Gastroesophageal sphincter (tissue), 4 donors: ENCODE data around the gene KLF2. TPM values are rescaled to one million over a fixed set of nuclear protein-coding genes. Genes with fewer than 3 reads are reported as not detected.

Source experiments
- ATAC-seq: fragments of 150-250 bp; one replicate; pipeline ENCODE4 v1.9.1; 2016; ENCODE audit warnings: mild to moderate bottlenecking, moderate library complexity
- H3K27ac ChIP-seq, 4 donors: fragments of 200-600 bp; sonication (generic) in 3 of 4; 1 replicate in 3 of 4; 2 replicates in 1 of 4; pipeline ENCODE4 v1.5.1; 2016 to 2019
- H3K27me3 ChIP-seq: fragments of 200-600 bp; sonication (generic); one replicate; pipeline ENCODE4 v1.5.1; 2019
- H3K36me3 ChIP-seq, 2 donors: fragments of 200-600 bp; sonication (generic); one replicate each; pipeline ENCODE4 v1.5.1; 2019; ENCODE audit warnings: control low read depth in 1 of 2
- H3K4me1 ChIP-seq, 3 donors: fragments of 200-600 bp; sonication (generic); 1 replicate in 2 of 3; 2 replicates in 1 of 3; pipeline ENCODE4 v1.5.1; 2016 to 2019; ENCODE audit warnings: control low read depth in 2 of 3
- H3K4me3 ChIP-seq, 2 donors: fragments of 200-600 bp; sonication (generic); one replicate each; pipeline ENCODE4 v1.5.1; 2019; ENCODE audit warnings: mild to moderate bottlenecking in 1 of 2, moderate library complexity in 1 of 2
- H3K9me3 ChIP-seq, 3 donors: fragments of 200-600 bp; sonication (generic); one replicate each; pipeline ENCODE4 v1.5.1; 2017 to 2019; ENCODE audit warnings: control low read depth in 2 of 3
- EP300 ChIP-seq: sonication (generic); formaldehyde crosslinking; IDR thresholded peaks from one replicate; pipeline ENCODE4 v1.6.1; 2017; ENCODE audit warnings: antibody characterized with exemption, mild to moderate bottlenecking
- POLR2A ChIP-seq, 2 donors: fragments of 450-650 bp; IDR thresholded peaks; one replicate each; pipeline ENCODE4 v1.6.1; 2017; ENCODE audit warnings: antibody characterized with exemption in 2 of 2, mild to moderate bottlenecking in 2 of 2, moderate library complexity in 1 of 2
- POLR2AphosphoS5 ChIP-seq: sonication (generic); formaldehyde crosslinking; IDR thresholded peaks from one replicate; pipeline ENCODE4 v1.6.1; 2017; ENCODE audit warnings: antibody characterized with exemption
- WGBS, 2 donors: methylation state at CpG; one replicate each; pipeline ENCODE4 v1.1.5; 2018; ENCODE audit warnings: low coverage in 1 of 2; 5-methylcytosine and 5-hydroxymethylcytosine counted together
- total RNA-seq, 4 donors: library from RNA; depleted of rRNA; stranded (reverse); fragments of >200 nt; gene quantifications; one replicate each; pipeline ENCODE4 v1.1.0, GENCODE V29; 2016
- TF ChIP-seq, protein P1 (sequence below), 4 experiments: fragments of 200-600 bp in 2 of 4; fragments of 450-650 bp in 2 of 4; sonication (generic) in 1 of 4; IDR thresholded peaks; one replicate each; pipeline ENCODE4 v1.5.1; 2017 to 2019; ENCODE audit warnings: antibody characterized with exemption in 4 of 4, mild to moderate bottlenecking in 2 of 4, moderate library complexity in 2 of 4

Gene KLF2
- total RNA-seq, 4 donors from 2014 or later, result 29.4 to 40.0 (median 34.9) TPM

DNA sequence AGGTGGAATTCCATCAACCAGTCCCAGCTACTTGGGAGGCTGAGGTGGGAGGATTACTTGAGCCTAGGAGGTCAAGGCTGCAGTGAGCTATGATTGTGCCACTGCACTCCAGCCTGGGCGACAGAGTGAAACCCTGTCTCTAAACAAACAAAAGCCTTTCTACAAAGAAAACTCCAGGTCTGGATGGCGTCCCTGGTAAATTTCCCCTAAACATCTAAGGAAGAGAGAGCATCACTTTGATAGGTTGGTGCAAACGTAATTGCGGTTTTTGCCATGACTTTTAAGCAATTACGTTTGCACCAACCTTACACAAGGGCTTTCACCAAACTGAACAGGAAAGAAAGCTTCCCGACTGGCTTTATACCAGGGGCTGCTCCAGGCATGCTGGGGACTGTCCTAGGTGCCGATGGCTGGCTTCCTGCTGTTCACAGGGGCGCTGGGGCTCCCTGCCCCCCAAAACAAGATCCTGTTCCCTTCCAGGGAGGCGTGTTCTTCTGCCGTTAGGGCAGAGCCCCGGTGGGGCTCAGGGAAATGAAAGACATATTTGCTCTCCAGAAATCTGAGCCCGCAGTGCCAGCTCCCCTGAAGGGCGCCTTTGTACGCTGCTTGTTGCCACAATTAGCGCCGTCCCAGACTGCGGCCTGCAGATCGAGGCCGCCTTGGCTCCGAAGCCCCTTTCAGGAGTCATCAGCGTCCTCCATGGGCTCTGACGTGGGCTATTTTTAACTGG is 38.7 kb upstream of the KLF2 start:
- Histone ChIP-seq H3K27me3 (no peaks in the 10 kb centered on the region), H3K4me3 (peak overlapping the region in 1 of 2 donors; percentile 19), H3K4me1 (peaks cover 0 to 71% (median 21%) of the 10 kb centered on the region in 3 donors), H3K27ac (peak overlapping the region; percentile 80 to 99 (median 98)), H3K9me3 (no peaks in the 10 kb centered on the region), H3K36me3 (no peaks in the 10 kb centered on the region)
- WGBS, 2 donors, result 34 to 54% methylated on average over 4 to 15 of the region's 22 CpGs
- TF ChIP-seq EP300 (no peak), POLR2AphosphoS5 (no peak), POLR2A (IDR thresholded peaks at IDR 0.05) (no peak)
- TF ChIP-seq, protein P1, sequence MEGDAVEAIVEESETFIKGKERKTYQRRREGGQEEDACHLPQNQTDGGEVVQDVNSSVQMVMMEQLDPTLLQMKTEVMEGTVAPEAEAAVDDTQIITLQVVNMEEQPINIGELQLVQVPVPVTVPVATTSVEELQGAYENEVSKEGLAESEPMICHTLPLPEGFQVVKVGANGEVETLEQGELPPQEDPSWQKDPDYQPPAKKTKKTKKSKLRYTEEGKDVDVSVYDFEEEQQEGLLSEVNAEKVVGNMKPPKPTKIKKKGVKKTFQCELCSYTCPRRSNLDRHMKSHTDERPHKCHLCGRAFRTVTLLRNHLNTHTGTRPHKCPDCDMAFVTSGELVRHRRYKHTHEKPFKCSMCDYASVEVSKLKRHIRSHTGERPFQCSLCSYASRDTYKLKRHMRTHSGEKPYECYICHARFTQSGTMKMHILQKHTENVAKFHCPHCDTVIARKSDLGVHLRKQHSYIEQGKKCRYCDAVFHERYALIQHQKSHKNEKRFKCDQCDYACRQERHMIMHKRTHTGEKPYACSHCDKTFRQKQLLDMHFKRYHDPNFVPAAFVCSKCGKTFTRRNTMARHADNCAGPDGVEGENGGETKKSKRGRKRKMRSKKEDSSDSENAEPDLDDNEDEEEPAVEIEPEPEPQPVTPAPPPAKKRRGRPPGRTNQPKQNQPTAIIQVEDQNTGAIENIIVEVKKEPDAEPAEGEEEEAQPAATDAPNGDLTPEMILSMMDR (IDR thresholded peaks at IDR 0.05), result no peak
- no peak for ATAC-seq

DNA sequence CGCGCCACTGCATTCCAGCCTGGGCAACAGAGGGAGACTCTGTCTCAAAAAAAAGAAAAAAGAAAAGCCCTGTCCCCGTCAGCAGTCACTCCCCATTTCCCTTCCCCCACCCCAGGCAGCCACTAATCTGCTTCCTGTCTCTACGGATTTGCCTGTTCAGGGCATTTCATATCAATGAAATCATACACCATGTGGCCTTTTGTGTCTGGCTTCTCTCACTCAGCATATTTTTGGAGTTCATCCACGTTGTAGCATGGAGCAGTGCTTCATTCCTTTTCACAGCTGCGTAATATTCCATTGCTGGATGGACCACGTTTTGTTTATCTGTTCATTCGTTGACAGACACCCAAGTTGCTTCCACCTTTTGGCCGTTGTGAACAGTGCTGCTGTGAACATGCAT is 36.1 kb upstream of the KLF2 start:
- H3K27me3 ChIP-seq, result no peaks in the 10 kb centered on the region
- ATAC-seq, result no peak
- H3K4me3 ChIP-seq, result no peak overlapping the region
- H3K4me1 ChIP-seq, result peaks cover 0 to 70% (median 24%) of the 10 kb centered on the region in 3 donors
- H3K27ac ChIP-seq, result peak overlapping the region in 2 of 4 donors; percentile 98 to 99
- 50 to 67% methylated on average over 4 to 8 of the region's 9 CpGs for WGBS, 2 donors
- TF ChIP-seq POLR2AphosphoS5, result no peak
- TF ChIP-seq, protein P1 (IDR thresholded peaks at IDR 0.05), result no peak
- TF ChIP-seq POLR2A (IDR thresholded peaks at IDR 0.05), result no peak
- TF ChIP-seq EP300, result no peak
- H3K36me3 ChIP-seq, result no peaks in the 10 kb centered on the region
- no peaks in the 10 kb centered on the region for H3K9me3 ChIP-seq

DNA sequence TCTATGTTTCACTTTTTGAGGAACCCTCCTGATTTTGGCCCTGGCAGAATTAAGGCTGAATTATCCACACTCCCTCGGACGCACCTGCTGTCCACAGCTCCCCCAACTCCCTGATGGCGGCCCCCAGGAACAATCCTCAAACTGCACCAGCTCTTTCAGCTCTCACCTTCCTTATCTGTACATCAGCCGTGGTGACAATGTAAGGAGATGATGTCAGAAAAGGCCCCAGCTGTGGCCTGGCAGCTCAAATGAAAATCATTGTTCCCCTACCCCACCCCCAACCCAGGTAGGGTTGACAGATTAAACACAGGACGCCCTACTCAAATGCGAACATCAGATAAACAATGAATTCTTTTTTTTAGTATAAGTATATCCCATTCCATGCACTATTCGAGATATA is 35.0 kb upstream of the KLF2 start:
- WGBS, 2 donors, result 79 to 97% methylated on average over 3 to 7 of the region's 7 CpGs
- TF ChIP-seq, protein P1 (IDR thresholded peaks at IDR 0.05), result no peak
- TF ChIP-seq EP300 (no peak), POLR2AphosphoS5 (no peak), POLR2A (IDR thresholded peaks at IDR 0.05) (no peak)
- H3K27ac ChIP-seq, result peak overlapping the region in 1 of 4 donors; percentile 91
- no peak for ATAC-seq
- no peaks in the 10 kb centered on the region for H3K9me3 ChIP-seq
- H3K4me3 ChIP-seq, result no peak overlapping the region
- H3K36me3 ChIP-seq, result no peaks in the 10 kb centered on the region
- no peaks in the 10 kb centered on the region for H3K27me3 ChIP-seq
- peaks cover 5 to 71% (median 28%) of the 10 kb centered on the region in 3 donors for H3K4me1 ChIP-seq

DNA sequence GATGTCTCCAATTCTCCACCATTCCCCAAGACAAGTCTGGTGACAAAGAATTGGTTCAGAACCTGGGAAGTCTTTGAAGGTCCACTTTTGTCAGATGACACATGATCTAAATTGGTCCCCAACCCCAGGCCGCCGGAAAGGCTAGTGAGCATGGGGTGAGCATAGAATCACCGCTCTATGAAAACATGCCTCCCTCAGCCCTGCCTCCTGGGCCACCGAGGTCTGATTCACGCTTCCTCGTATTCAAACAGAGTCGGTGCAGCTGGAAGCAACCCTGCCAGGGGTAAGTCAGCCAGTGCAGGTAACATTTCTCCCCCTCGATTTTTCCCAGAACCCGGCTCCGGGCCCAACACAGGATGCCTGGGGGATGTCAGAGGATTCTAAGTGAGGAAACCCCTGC is 33.9 kb upstream of the KLF2 start:
- no peak for ATAC-seq
- peak overlapping the region in 3 of 4 donors; percentile 22 to 96 (median 91) for H3K27ac ChIP-seq

More for the DNA sequence above, 33.9 kb upstream of the KLF2 start:
- no peaks in the 10 kb centered on the region for H3K27me3 ChIP-seq
- peaks cover 5 to 60% (median 30%) of the 10 kb centered on the region in 3 donors for H3K4me1 ChIP-seq
- no peaks in the 10 kb centered on the region for H3K9me3 ChIP-seq
- TF ChIP-seq POLR2A (IDR thresholded peaks at IDR 0.05) (no peak), POLR2AphosphoS5 (no peak), EP300 (no peak)
- TF ChIP-seq, protein P1 (IDR thresholded peaks at IDR 0.05), result no peak
- no peak overlapping the region for H3K4me3 ChIP-seq
- 81% methylated on average over 8 of the region's 10 CpGs; no CpG with 5 or more reads in 1 of the 2 donors for WGBS, 2 donors
- H3K36me3 ChIP-seq, result no peaks in the 10 kb centered on the region
